HPDE6-E6E7 (cell line): ENCODE data around the gene MSANTD1.

Source experiments
- DNase-seq: peaks from one replicate; pipeline ENCODE4 v3.0.0; 2011; ENCODE audit warnings: missing footprints; ENCODE audit errors: extremely low spot score

Gene MSANTD1

GRCh38 chr4:3215733-3216132 is 33.2 kb upstream of the MSANTD1 start:
- no peak for DNase-seq

GRCh38 chr4:3217266-3217665 is 31.7 kb upstream of the MSANTD1 start:
- DNase-seq: no peak

GRCh38 chr4:3217771-3218170 is 31.2 kb upstream of the MSANTD1 start:
- no peak for DNase-seq

GRCh38 chr4:3218824-3219760 is 29.9 kb upstream of the MSANTD1 start:
- DNase-seq: no peak

- no peak for DNase-seq
These were observed 29.0 kb upstream of the MSANTD1 start for GRCh38 chr4:3219761-3220475.

GRCh38 chr4:3220476-3221183 is 28.3 kb upstream of the MSANTD1 start:
- DNase-seq: no peak

- DNase-seq: no peak
These were observed 27.8 kb upstream of the MSANTD1 start for GRCh38 chr4:3221184-3221494.

GRCh38 chr4:3221996-3222395 is 27.0 kb upstream of the MSANTD1 start:
- no peak for DNase-seq

GRCh38 chr4:3223346-3223745 is 25.6 kb upstream of the MSANTD1 start:
- DNase-seq: no peak

- DNase-seq: no peak
These were observed 24.8 kb upstream of the MSANTD1 start for GRCh38 chr4:3223956-3224748.

GRCh38 chr4:3225071-3225850 is 23.7 kb upstream of the MSANTD1 start:
- no peak for DNase-seq

GRCh38 chr4:3225936-3226335 is 23.0 kb upstream of the MSANTD1 start:
- no peak for DNase-seq

GRCh38 chr4:3226467-3226866 is 22.5 kb upstream of the MSANTD1 start:
- DNase-seq: no peak

GRCh38 chr4:3226944-3227343 is 22.0 kb upstream of the MSANTD1 start:
- DNase-seq: no peak

- no peak for DNase-seq
These were observed 20.9 kb upstream of the MSANTD1 start for GRCh38 chr4:3227878-3228675.

- no peak for DNase-seq
These were observed 20.1 kb upstream of the MSANTD1 start for GRCh38 chr4:3228881-3229280.

- no peak for DNase-seq
These were observed 19.6 kb upstream of the MSANTD1 start for GRCh38 chr4:3229328-3229727.

GRCh38 chr4:3229964-3230363 is 19.0 kb upstream of the MSANTD1 start:
- DNase-seq: no peak

GRCh38 chr4:3231471-3231870 is 17.5 kb upstream of the MSANTD1 start:
- DNase-seq: no peak

- no peak for DNase-seq
These were observed 17.0 kb upstream of the MSANTD1 start for GRCh38 chr4:3232001-3232400.
